Measurements from ENCODE around the gene SUCLG2.

DNA sequence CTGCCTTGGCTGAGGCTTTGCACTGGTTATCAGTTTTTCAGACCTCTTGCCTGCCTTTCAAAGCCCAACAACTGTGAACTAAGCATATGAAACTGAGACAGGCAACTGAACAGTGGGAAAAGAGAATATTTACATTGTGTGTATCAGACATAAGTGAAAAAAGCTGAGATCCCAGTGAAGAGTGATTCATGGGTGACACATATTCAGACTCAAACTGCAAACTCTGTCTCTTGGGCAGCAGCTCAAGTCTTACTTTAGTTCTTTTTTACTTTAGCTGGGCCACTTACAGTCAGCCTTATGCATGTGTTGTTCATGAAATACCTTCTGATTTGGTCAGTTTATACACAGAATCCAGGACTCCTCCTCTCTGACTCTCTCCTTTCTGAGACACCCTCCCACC lies 19.2 kb downstream of the SUCLG2 start:
- TF ChIP-seq EZH2phosphoT487 (IDR thresholded peaks at IDR 0.05) = no peak
- TF ChIP-seq, protein P1, sequence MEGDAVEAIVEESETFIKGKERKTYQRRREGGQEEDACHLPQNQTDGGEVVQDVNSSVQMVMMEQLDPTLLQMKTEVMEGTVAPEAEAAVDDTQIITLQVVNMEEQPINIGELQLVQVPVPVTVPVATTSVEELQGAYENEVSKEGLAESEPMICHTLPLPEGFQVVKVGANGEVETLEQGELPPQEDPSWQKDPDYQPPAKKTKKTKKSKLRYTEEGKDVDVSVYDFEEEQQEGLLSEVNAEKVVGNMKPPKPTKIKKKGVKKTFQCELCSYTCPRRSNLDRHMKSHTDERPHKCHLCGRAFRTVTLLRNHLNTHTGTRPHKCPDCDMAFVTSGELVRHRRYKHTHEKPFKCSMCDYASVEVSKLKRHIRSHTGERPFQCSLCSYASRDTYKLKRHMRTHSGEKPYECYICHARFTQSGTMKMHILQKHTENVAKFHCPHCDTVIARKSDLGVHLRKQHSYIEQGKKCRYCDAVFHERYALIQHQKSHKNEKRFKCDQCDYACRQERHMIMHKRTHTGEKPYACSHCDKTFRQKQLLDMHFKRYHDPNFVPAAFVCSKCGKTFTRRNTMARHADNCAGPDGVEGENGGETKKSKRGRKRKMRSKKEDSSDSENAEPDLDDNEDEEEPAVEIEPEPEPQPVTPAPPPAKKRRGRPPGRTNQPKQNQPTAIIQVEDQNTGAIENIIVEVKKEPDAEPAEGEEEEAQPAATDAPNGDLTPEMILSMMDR (IDR thresholded peaks at IDR 0.05) = no peak
